Cardiac fibroblast (primary cell): ENCODE data around the gene ARHGAP20.

Experiments used
- DNase-seq, 2 donors: peaks; one replicate each; pipeline versions ENCODE4 v3.0.0 to v3.0.0-alpha.2; 2010; ENCODE audit warnings: low read depth in 2 of 2
- H3K4me3 ChIP-seq, 2 donors: replicated peaks in 1 of 2; 1 replicate in 1 of 2; 2 replicates in 1 of 2; pipeline ENCODE4 v1.5.1; 2011; ENCODE audit warnings: low read depth in 2 of 2, low read length in 2 of 2, mild to moderate bottlenecking in 2 of 2, moderate library complexity in 1 of 2
- CTCF ChIP-seq: IDR thresholded peaks from one replicate; pipeline ENCODE4 v1.5.1; 2011; ENCODE audit warnings: low read depth, mild to moderate bottlenecking, low read length, inconsistent platforms

The ARHGAP20 gene

GRCh38 chr11:110735455-110736170 lies 23.4 kb upstream of the ARHGAP20 start:
- TF ChIP-seq CTCF = no peak
- no peak for DNase-seq
- H3K4me3 ChIP-seq = no peak overlapping the region

- DNase-seq = no peak
- H3K4me3 ChIP-seq = no peak overlapping the region
- no peak for TF ChIP-seq CTCF
Measured at GRCh38 chr11:110734790-110735189, 22.6 kb upstream of the ARHGAP20 start.

- no peak for DNase-seq
- TF ChIP-seq CTCF = no peak
- H3K4me3 ChIP-seq = no peak overlapping the region
Measured at GRCh38 chr11:110730773-110731172, 18.5 kb upstream of the ARHGAP20 start.

GRCh38 chr11:110728883-110729282 lies 16.6 kb upstream of the ARHGAP20 start:
- peak; percentile 37 to 68 for DNase-seq
- no peak for TF ChIP-seq CTCF
- H3K4me3 ChIP-seq = no peak overlapping the region

- no peak overlapping the region for H3K4me3 ChIP-seq
- peak in 1 of 2 donors; percentile 13 for DNase-seq
- TF ChIP-seq CTCF = no peak
Measured at GRCh38 chr11:110728476-110728875, 16.2 kb upstream of the ARHGAP20 start.

GRCh38 chr11:110724358-110724757 lies 12.1 kb upstream of the ARHGAP20 start:
- no peak for TF ChIP-seq CTCF
- H3K4me3 ChIP-seq = no peak overlapping the region
- no peak for DNase-seq
